ENCODE measurements around the gene MAGI2. TPM values are rescaled to one million over a fixed set of nuclear protein-coding genes. Genes with fewer than 3 reads are reported as not detected.

Gene MAGI2
- total RNA-seq, 1 experiment from 2014 or later = 0.07 TPM

DNA sequence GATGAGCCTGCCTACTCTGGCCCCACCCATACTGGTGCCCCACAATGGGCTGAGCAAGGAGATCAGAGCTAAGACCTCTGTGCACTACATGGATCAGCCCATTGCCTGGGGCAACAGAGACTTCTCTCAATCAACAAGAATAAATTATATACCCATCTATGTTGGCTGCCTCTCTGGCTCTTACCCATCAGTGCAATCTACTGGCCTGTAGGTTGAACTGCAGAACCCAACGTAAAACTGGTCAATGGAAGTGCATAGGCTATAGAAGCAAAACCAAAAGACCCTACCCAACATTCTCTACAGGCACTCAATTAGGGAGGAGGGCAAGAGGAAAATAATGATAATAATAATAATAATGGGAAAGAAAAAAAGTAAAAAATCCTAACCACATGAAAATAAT lies 574.3 kb downstream of the MAGI2 start:
- H3K9me3 Mint-ChIP-seq (ENCODE audit: unreplicated experiment) = peaks cover 17% of the 10 kb centered on the region
- ChIA-PET CTCF (no interaction called here), POLR2A (no interaction called here)
- DNase-seq (ENCODE audit: unreplicated experiment) = no peak
- BruUV-seq (replicated peaks) = no TSS peak
- H3K27ac Mint-ChIP-seq (ENCODE audit: low read depth, unreplicated experiment) = no peak overlapping the region
- H3K4me1 Mint-ChIP-seq (ENCODE audit: insufficient read depth, unreplicated experiment) = no peaks in the 10 kb centered on the region
- intact Hi-C loops (cut with micrococcal nuclease) = no loop called here
- H3K27me3 Mint-ChIP-seq (ENCODE audit: insufficient read depth, unreplicated experiment) = no peaks in the 10 kb centered on the region
- H3K4me3 Mint-ChIP-seq (ENCODE audit: unreplicated experiment) = no peak overlapping the region
- TF ChIP-seq, protein P1, sequence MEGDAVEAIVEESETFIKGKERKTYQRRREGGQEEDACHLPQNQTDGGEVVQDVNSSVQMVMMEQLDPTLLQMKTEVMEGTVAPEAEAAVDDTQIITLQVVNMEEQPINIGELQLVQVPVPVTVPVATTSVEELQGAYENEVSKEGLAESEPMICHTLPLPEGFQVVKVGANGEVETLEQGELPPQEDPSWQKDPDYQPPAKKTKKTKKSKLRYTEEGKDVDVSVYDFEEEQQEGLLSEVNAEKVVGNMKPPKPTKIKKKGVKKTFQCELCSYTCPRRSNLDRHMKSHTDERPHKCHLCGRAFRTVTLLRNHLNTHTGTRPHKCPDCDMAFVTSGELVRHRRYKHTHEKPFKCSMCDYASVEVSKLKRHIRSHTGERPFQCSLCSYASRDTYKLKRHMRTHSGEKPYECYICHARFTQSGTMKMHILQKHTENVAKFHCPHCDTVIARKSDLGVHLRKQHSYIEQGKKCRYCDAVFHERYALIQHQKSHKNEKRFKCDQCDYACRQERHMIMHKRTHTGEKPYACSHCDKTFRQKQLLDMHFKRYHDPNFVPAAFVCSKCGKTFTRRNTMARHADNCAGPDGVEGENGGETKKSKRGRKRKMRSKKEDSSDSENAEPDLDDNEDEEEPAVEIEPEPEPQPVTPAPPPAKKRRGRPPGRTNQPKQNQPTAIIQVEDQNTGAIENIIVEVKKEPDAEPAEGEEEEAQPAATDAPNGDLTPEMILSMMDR (IDR thresholded peaks at IDR 0.05; ENCODE audit: unreplicated experiment) = no peak
- no peaks in the 10 kb centered on the region for H3K36me3 Mint-ChIP-seq (ENCODE audit: insufficient read depth, unreplicated experiment)

DNA sequence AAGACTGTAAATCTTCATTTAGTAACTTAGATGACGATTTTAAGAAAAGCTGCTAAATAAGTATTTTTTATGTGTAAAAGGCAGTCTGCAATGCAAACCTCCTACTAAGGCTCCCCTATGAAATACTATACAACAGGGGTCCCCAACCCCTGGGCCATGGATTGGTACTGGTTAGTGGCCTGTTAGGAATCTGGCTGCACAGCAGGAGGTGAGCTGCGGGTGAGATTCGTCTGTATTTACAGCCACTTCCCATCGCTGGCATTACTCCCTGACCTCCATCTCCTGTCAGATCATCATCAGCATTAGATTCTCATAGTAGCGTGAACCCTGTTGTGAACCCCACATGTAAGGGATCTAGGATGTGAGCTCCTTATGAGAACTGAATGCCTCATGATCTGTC lies 580.4 kb downstream of the MAGI2 start:
- no peaks in the 10 kb centered on the region for H3K9me3 Mint-ChIP-seq (ENCODE audit: unreplicated experiment)
- H3K4me3 Mint-ChIP-seq (ENCODE audit: unreplicated experiment) = no peak overlapping the region
- no peak overlapping the region for H3K27ac Mint-ChIP-seq (ENCODE audit: low read depth, unreplicated experiment)
- no peaks in the 10 kb centered on the region for H3K4me1 Mint-ChIP-seq (ENCODE audit: insufficient read depth, unreplicated experiment)
- ChIA-PET CTCF (interaction anchor here (0.6 kb wide), 1 partner anchor 196 kb away, joined by 4 read pairs; no protein-coding TSS in a partner anchor), POLR2A (no interaction called here)
- no peak for DNase-seq (ENCODE audit: unreplicated experiment)
- TF ChIP-seq, protein P1 (IDR thresholded peaks at IDR 0.05; ENCODE audit: unreplicated experiment) = no peak
- no TSS peak for BruUV-seq (replicated peaks)
- H3K27me3 Mint-ChIP-seq (ENCODE audit: insufficient read depth, unreplicated experiment) = no peaks in the 10 kb centered on the region
- no peaks in the 10 kb centered on the region for H3K36me3 Mint-ChIP-seq (ENCODE audit: insufficient read depth, unreplicated experiment)
- intact Hi-C loops (cut with micrococcal nuclease) = no loop called here

DNA sequence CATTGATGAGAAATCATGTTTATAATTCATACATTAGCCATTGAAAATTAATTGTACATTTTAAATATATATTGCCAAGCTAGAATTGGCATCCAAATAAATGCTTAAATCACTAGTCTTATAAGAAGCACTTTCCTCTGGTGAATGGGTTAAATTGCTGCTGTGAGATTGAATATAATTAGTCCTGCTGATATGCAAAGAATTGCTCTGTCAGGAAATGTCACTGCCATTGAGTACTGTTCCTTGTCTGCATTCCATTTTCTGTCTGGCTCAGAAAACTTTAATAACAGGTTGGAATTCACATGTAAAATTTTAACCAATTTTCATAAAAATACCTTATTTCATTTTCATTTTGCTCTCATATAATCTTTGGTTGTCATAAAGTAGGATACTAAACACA lies 589.1 kb downstream of the MAGI2 start:
- TF ChIP-seq, protein P1 (IDR thresholded peaks at IDR 0.05; ENCODE audit: unreplicated experiment) = no peak
- no peak overlapping the region for H3K4me3 Mint-ChIP-seq (ENCODE audit: unreplicated experiment)
- no peak for DNase-seq (ENCODE audit: unreplicated experiment)
- ChIA-PET POLR2A (no interaction called here), CTCF (no interaction called here)
- peaks cover 7% of the 10 kb centered on the region for H3K9me3 Mint-ChIP-seq (ENCODE audit: unreplicated experiment)
- BruUV-seq (replicated peaks) = no TSS peak
- peaks cover 22% of the 10 kb centered on the region for H3K27me3 Mint-ChIP-seq (ENCODE audit: insufficient read depth, unreplicated experiment)
- H3K4me1 Mint-ChIP-seq (ENCODE audit: insufficient read depth, unreplicated experiment) = no peaks in the 10 kb centered on the region
- intact Hi-C loops (cut with micrococcal nuclease) = no loop called here
- no peak overlapping the region for H3K27ac Mint-ChIP-seq (ENCODE audit: low read depth, unreplicated experiment)
- H3K36me3 Mint-ChIP-seq (ENCODE audit: insufficient read depth, unreplicated experiment) = no peaks in the 10 kb centered on the region

DNA sequence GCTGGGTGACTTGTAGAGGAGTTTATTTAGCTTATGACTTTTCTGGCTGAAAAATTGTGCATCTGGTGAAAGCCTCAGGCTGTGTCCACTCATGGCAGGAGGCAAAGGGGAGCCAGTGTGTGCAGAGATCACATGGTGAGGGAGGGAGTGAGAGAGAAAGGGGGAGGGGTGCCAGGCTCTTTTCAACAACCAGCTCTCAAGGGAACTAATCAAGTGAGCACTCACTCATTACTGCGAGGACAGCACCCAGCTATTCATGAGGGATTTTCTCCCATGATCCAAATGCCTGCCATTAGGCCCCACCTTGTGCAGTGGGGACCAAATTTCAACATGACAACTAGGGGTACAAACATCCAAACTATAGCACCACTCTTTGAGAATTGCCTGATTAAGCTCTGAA lies 590.2 kb downstream of the MAGI2 start:
- TF ChIP-seq, protein P1 (IDR thresholded peaks at IDR 0.05; ENCODE audit: unreplicated experiment) = no peak
- no peak for DNase-seq (ENCODE audit: unreplicated experiment)
- Mint-ChIP-seq H3K27ac (ENCODE audit: low read depth, unreplicated experiment) (no peak overlapping the region), H3K36me3 (ENCODE audit: insufficient read depth, unreplicated experiment) (no peaks in the 10 kb centered on the region), H3K4me3 (ENCODE audit: unreplicated experiment) (no peak overlapping the region), H3K4me1 (ENCODE audit: insufficient read depth, unreplicated experiment) (no peaks in the 10 kb centered on the region), H3K27me3 (ENCODE audit: insufficient read depth, unreplicated experiment) (peaks cover 22% of the 10 kb centered on the region), H3K9me3 (ENCODE audit: unreplicated experiment) (peaks cover 7% of the 10 kb centered on the region)
- ChIA-PET POLR2A (no interaction called here), CTCF (no interaction called here)
- BruUV-seq (replicated peaks) = no TSS peak
- intact Hi-C loops (cut with micrococcal nuclease) = no loop called here

Data from MCF 10A (cell line).